Right ventricle myocardium superior (tissue), 1 donor: ENCODE data around the gene PSMA5. TPM values are rescaled to one million over a fixed set of nuclear protein-coding genes. Genes with fewer than 3 reads are reported as not detected.
A peak's percentile ranks its signal among the peaks of the same experiment; 100 is the strongest.

ENCODE experiments used
- ATAC-seq: fragments of 200-7000 bp; cut with Tn5 transposase; one replicate; pipeline ENCODE4 v1.9.1; 2020; ENCODE audit warnings: mild to moderate bottlenecking; ENCODE audit not compliant: poor library complexity
- DNase-seq: peaks from one replicate; pipeline ENCODE4 v3.0.0-alpha.2; 2020
- intact Hi-C: fragments of 100-400 bp; cut with DNase I; formaldehyde crosslinking; loops from one replicate; pipeline ENCODE4 v1.11.2; 2022
- total RNA-seq: library from RNA; stranded (reverse); fragmentation: NEBNext Ultra II Directional; extraction: Animal tissue kit (Norgen Biotek cat#: 25700); gene quantifications from one replicate; pipeline ENCODE4 v1.2.1, GENCODE V29; 2021
- donor health status: DM: no; HTN: yes; CAD: no; lungs with severe emphysema.

Gene PSMA5
- total RNA-seq, 1 donor from 2014 or later: 56.8 TPM

GRCh38 chr1:109441069-109441468 is 14.8 kb upstream of the PSMA5 start:
- intact Hi-C loops: loop anchor here (10.0 kb wide), 1 partner anchor 84 kb away; no protein-coding TSS in a partner anchor
- no peak for DNase-seq
- ATAC-seq: no peak

GRCh38 chr1:109438798-109439297 is 12.6 kb upstream of the PSMA5 start:
- DNase-seq: no peak
- no peak for ATAC-seq
- intact Hi-C loops: no loop called here

GRCh38 chr1:109434484-109434883 is 8.2 kb upstream of the PSMA5 start:
- intact Hi-C loops: no loop called here
- ATAC-seq: no peak
- no peak for DNase-seq

- intact Hi-C loops: no loop called here
- ATAC-seq: no peak
- DNase-seq: no peak
Measured at GRCh38 chr1:109433322-109433721, 7.1 kb upstream of the PSMA5 start.

GRCh38 chr1:109432336-109432735 is 6.1 kb upstream of the PSMA5 start:
- DNase-seq: no peak
- intact Hi-C loops: no loop called here
- no peak for ATAC-seq

- ATAC-seq (no peak), DNase-seq (no peak)
- intact Hi-C loops: no loop called here
Measured at GRCh38 chr1:109427171-109427467, 871 bp upstream of the PSMA5 start.

- intact Hi-C loops: no loop called here
- DNase-seq (no peak), ATAC-seq (peak; percentile 49)
Measured at GRCh38 chr1:109425391-109426280, 612 bp downstream of the PSMA5 start.

- intact Hi-C loops: no loop called here
Measured at GRCh38 chr1:109423498-109423897, 2.8 kb downstream of the PSMA5 start.

GRCh38 chr1:109412551-109412950 is 13.7 kb downstream of the PSMA5 start:
- ATAC-seq (no peak), DNase-seq (no peak)
- intact Hi-C loops: no loop called here

More at GRCh38 chr1:109423498-109423897, 2.8 kb downstream of the PSMA5 start:
- no peak for ATAC-seq
- no peak for DNase-seq

- ATAC-seq (no peak), DNase-seq (no peak)
- intact Hi-C loops: loop anchor here (5.0 kb wide), 1 partner anchor 143 kb away; no protein-coding TSS in a partner anchor
Measured at GRCh38 chr1:109404838-109405237, 21.4 kb downstream of the PSMA5 start.

GRCh38 chr1:109402025-109402424 is 24.2 kb downstream of the PSMA5 start:
- intact Hi-C loops: loop anchor here (5.0 kb wide), 1 partner anchor 140 kb away; no protein-coding TSS in a partner anchor
- ATAC-seq: no peak
- DNase-seq: no peak

GRCh38 chr1:109400035-109400655 is 26.1 kb downstream of the PSMA5 start:
- DNase-seq: no peak
- intact Hi-C loops: loop anchor here (5.0 kb wide), 1 partner anchor 138 kb away; no protein-coding TSS in a partner anchor
- no peak for ATAC-seq

- intact Hi-C loops: loop anchor here (2.0 to 5.0 kb wide), 2 partner anchors 47 to 123 kb away; no protein-coding TSS in a partner anchor
- DNase-seq: no peak
- ATAC-seq: peak; percentile 34
Measured at GRCh38 chr1:109399326-109399957, 26.8 kb downstream of the PSMA5 start.

GRCh38 chr1:109398343-109399225 is 27.7 kb downstream of the PSMA5 start:
- ATAC-seq (no peak), DNase-seq (no peak)
- intact Hi-C loops: loop anchor here (2.0 to 5.0 kb wide), 2 partner anchors 46 to 122 kb away; no protein-coding TSS in a partner anchor

- peak; percentile 88 for ATAC-seq
- intact Hi-C loops: loop anchor here (2.0 to 5.0 kb wide), 2 partner anchors 45 to 121 kb away; no protein-coding TSS in a partner anchor
- peak; percentile 91 for DNase-seq
Measured at GRCh38 chr1:109397581-109398342, 28.5 kb downstream of the PSMA5 start, which contains the start of gene SORT1. SORT1 (minus strand) TSS chr1:109397918; CDS start chr1:109397892, 26 bp downstream.

GRCh38 chr1:109396871-109397580 is 29.2 kb downstream of the PSMA5 start:
- ATAC-seq: no peak
- intact Hi-C loops: loop anchor here (5.0 kb wide), 1 partner anchor 45 kb away; no protein-coding TSS in a partner anchor
- DNase-seq: no peak

- DNase-seq: no peak
- intact Hi-C loops: loop anchor here (5.0 kb wide), 1 partner anchor 44 kb away; no protein-coding TSS in a partner anchor
- ATAC-seq: no peak
Measured at GRCh38 chr1:109396513-109396839, 29.8 kb downstream of the PSMA5 start.
